T follicular helper cell (primary cell): ENCODE results near the gene FAM156A.
"Not testable (repeated sequence)": the region's sequence is repeated elsewhere in the genome, so short reads cannot be mapped to it uniquely, and the experiment has no call there.

Experiments used
- DNase-seq: peaks from one replicate; pipeline ENCODE4 v3.0.0-alpha.2; 2020; ENCODE audit warnings: low read depth

The FAM156A gene

DNA sequence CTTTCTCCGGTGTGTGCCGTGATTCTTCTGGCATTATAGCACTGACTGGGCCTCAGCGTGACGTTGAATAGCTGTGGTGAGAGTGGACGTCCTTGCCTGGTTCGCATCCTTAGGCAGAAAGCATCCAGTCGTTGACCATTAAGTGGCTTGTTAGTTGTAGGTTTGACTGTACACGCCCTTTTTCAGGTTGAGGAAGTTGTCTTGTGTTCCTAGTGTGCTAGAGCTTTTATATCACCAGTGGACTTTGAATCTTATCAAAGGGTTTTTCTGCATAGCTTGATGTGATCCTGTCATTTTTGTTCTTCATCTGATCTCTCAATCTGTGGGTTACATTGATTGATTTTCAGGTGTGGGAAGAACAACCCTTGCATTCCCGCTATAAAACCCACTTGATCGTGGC is 52.8 kb downstream of the FAM156A start:
- DNase-seq, result not testable (repeated sequence)
